ENCODE data around the gene TPD52L3. TPM values are rescaled to one million over a fixed set of nuclear protein-coding genes. Genes with fewer than 3 reads are reported as not detected.

Gene TPD52L3
- total RNA-seq, 4 donors from 2014 or later: not detected

DNA sequence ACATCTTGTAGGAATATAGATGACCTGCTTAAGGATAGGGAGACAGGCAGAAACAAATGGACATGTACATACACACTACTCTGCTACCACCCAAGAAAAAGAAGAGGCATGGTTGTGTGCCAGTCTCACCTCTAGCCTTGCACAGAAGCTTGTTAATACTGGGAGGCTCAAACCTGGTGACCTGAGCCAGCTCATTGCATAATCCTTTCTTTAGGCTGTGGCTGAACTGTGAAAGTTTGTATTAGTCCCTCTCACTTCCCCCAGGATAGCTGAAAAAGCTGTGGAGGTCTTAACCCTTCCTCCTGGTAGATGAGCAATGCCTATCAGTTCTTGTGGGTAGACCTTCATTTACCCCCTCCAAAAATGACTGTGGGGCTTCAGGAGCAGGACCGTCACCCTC, 28.7 kb downstream of the TPD52L3 start:
- TF ChIP-seq, protein P1, sequence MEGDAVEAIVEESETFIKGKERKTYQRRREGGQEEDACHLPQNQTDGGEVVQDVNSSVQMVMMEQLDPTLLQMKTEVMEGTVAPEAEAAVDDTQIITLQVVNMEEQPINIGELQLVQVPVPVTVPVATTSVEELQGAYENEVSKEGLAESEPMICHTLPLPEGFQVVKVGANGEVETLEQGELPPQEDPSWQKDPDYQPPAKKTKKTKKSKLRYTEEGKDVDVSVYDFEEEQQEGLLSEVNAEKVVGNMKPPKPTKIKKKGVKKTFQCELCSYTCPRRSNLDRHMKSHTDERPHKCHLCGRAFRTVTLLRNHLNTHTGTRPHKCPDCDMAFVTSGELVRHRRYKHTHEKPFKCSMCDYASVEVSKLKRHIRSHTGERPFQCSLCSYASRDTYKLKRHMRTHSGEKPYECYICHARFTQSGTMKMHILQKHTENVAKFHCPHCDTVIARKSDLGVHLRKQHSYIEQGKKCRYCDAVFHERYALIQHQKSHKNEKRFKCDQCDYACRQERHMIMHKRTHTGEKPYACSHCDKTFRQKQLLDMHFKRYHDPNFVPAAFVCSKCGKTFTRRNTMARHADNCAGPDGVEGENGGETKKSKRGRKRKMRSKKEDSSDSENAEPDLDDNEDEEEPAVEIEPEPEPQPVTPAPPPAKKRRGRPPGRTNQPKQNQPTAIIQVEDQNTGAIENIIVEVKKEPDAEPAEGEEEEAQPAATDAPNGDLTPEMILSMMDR (IDR thresholded peaks at IDR 0.05): no peak
- no peak for DNase-seq (ENCODE audit: low spot score)
- no peak for ATAC-seq (ENCODE audit: low FRiP score)

DNA sequence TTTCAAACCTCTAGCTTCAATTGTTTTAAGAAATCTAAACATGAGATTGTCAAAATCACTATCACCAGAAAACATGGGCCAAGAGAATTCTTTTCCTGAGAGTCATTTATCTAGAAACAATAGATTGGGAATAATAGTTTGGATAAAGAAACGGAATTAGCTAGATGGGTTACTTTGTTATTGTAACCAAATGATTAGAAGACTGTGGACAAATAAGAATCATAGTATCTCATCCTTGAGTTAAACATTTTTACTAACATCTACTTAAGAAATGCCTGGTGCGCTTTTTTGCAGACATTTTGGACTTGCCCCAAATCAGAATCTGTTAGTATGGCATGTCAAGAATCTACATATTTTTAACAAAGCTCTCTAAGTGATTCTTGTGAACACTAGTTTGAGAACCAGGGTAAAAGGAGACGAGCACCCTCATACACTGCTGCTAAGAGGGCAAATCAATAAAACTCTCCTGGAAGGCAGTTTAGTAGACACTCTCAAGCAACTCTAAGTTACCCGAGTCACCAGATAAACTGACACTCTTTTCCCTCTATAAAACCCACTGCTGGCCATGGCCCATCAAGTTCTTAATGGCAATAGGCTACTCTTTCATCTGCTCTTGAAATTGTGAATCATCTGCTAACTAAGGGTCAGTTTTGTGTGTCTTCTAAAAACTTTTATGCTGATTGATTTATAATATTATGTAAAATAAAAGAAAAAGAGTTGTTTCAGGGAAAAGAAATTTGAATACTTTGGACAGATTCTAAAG, 39.1 kb downstream of the TPD52L3 start:
- ATAC-seq (ENCODE audit: low FRiP score): no peak
- DNase-seq (ENCODE audit: low spot score): no peak
- TF ChIP-seq, protein P1 (IDR thresholded peaks at IDR 0.05): no peak

DNA sequence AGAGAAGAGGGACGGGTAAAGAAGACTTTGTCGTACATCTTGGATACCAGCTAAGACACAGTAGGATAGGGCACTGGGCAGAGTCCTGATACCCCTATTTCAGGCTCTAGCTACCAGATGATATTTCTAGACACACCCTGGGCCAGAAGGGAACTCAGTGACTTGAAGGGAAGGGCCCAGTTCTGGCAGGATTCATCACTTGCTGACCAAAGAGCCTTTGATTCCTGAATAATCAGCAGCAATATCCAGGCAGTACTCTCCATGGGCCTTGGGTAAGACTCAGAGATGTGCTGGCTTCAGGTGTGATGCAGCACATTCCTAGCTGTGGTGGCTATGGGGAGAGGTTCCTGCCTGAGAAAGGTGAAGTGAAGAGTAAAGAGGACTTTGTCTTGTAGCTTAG, 40.7 kb downstream of the TPD52L3 start:
- TF ChIP-seq, protein P1 (IDR thresholded peaks at IDR 0.05): no peak
- DNase-seq (ENCODE audit: low spot score) (no peak), ATAC-seq (ENCODE audit: low FRiP score) (no peak)

Other genes with a start within 250 kb of the TPD52L3 start
- gene IL33, start 112.6 kb upstream of the TPD52L3 start, total RNA-seq: 10 to 100 TPM; 22.0 to 60.2 (median 38.0) TPM
- 10 to 100 TPM; 33.6 to 74.7 (median 47.4) TPM for gene UHRF2, start 84.8 kb downstream of the TPD52L3 start, total RNA-seq

All from omental fat pad (tissue), 4 donors.